B cell (primary cell): ENCODE results near the gene APOD.

ENCODE experiments used
- EZH2 ChIP-seq: IDR thresholded peaks from 2 replicates; pipeline ENCODE4 v1.6.1; 2012; ENCODE audit warnings: borderline replicate concordance, low read depth, mild to moderate bottlenecking, moderate library complexity, low read length; ENCODE audit not compliant: insufficient read depth, poor library complexity, severe bottlenecking
- TF ChIP-seq, protein P1 (sequence below): fragments of 200-600 bp; IDR thresholded peaks from one replicate; pipeline ENCODE4 v1.8.0; 2022; ENCODE audit warnings: antibody characterized with exemption, mild to moderate bottlenecking

DNA sequence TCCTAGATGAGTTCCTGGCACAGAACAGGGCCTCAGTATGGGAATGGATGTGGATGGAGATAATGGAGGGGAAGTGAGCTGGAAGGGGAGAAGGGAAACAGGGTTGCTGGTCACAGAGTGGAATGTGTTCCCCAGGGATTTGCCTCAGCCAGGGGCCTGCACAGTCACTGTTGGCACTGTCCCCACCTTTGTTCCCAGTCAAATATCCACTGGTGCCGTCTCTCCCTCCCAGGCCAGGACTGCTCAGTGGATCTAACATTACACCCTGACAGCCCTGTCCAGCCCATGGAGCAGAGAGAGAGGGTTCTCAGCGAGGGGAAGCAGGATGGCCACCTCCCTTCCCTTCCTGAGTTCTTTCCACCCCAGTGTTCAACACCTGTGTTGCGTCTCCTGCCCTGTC lies 39.1 kb downstream of the APOD start:
- TF ChIP-seq, protein P1, sequence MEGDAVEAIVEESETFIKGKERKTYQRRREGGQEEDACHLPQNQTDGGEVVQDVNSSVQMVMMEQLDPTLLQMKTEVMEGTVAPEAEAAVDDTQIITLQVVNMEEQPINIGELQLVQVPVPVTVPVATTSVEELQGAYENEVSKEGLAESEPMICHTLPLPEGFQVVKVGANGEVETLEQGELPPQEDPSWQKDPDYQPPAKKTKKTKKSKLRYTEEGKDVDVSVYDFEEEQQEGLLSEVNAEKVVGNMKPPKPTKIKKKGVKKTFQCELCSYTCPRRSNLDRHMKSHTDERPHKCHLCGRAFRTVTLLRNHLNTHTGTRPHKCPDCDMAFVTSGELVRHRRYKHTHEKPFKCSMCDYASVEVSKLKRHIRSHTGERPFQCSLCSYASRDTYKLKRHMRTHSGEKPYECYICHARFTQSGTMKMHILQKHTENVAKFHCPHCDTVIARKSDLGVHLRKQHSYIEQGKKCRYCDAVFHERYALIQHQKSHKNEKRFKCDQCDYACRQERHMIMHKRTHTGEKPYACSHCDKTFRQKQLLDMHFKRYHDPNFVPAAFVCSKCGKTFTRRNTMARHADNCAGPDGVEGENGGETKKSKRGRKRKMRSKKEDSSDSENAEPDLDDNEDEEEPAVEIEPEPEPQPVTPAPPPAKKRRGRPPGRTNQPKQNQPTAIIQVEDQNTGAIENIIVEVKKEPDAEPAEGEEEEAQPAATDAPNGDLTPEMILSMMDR, result no peak
- TF ChIP-seq EZH2, result no peak
